Umbilical cord (tissue), 2 donors: ENCODE measurements around the gene KCNJ16. TPM values are rescaled to one million over a fixed set of nuclear protein-coding genes. Genes with fewer than 3 reads are reported as not detected.

ENCODE experiments used
- DNase-seq: peaks from one replicate; pipeline ENCODE4 v3.0.0-alpha.2; 2015; ENCODE audit warnings: low spot score
- total RNA-seq: library from RNA; depleted of rRNA; stranded (reverse); fragments of >200 nt; gene quantifications from one replicate; pipeline ENCODE4 v1.2.3, GENCODE V29; 2014; ENCODE audit warnings: low replicate concordance; ENCODE audit not compliant: insufficient read depth

The KCNJ16 gene
- total RNA-seq, 1 donor from 2014 or later = 10.1 TPM

DNA sequence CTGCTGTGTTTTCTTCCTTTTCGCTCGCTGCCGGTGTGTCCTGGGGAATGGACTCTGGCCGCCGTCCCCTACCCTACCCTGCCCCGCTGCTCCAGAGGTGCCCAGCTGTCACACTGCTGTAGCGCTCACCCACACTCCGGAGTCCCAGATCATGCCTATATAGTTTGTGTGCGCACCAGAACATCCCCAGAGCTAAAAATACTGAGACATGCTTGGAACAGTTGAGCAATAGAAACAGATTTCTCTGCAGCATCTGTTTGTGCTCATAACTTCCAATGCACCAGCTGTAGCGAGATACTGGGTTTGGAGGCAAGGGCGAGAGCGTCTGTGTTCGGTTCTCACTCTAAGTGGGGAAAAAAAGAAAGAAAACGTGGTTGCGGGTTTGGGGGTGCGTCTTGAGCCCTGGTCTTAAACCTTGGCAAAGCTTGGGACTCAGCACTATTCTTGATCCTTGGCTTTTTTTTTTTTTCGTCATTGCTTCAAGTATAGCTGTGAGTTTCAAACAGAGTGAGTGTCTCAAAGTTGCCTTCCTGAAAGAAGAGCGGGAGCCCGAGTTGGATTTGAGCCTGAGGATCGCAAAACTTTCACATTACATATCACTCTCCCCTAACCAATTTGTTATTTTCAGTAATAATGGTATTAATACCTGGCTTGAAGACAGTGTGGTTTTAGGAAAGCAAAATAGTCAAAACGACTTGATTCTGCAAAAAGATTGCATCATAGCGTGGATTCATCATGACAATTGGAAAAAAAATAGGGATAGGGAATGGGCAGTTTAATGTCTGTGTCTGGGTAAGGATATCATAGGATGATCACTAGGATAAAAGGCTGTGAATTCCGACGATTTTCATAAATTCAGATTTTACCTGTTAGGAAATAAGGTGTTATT is 94.9 kb downstream of the KCNJ16 start:
- DNase-seq = peak; percentile 87

GRCh38 chr17:70171159-70171558 is 96.1 kb downstream of the KCNJ16 start:
- no peak for DNase-seq

GRCh38 chr17:70172449-70172848 is 97.4 kb downstream of the KCNJ16 start:
- DNase-seq = no peak

GRCh38 chr17:70172923-70173322 is 97.9 kb downstream of the KCNJ16 start:
- no peak for DNase-seq

- DNase-seq = peak; percentile 24
Measured at GRCh38 chr17:70173681-70174080, 98.7 kb downstream of the KCNJ16 start.

GRCh38 chr17:70181376-70181775 is 106.4 kb downstream of the KCNJ16 start:
- DNase-seq = no peak

- no peak for DNase-seq
Measured at GRCh38 chr17:70181866-70182265, 106.8 kb downstream of the KCNJ16 start.

GRCh38 chr17:70183508-70183907 is 108.5 kb downstream of the KCNJ16 start:
- no peak for DNase-seq

DNA sequence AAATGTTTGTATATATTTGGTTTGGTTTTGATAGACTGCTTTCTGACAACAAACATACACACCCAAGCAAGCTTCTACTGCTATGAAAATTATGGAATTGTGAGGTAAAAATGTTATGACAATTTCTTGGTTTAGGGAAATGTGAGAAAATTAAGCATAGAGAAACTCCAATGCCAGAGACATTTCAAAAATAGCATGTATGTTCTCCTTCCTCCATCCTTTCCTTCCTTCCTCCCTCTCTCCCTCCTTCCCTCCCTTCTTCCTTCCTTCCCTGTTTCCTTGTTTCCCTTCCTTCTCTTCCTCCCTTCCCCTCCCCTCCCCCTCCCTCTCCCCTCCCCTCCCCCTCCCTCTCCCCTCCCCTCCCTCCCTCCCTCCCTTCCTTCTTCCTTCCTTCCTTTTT is 109.2 kb downstream of the KCNJ16 start:
- no peak for DNase-seq

DNA sequence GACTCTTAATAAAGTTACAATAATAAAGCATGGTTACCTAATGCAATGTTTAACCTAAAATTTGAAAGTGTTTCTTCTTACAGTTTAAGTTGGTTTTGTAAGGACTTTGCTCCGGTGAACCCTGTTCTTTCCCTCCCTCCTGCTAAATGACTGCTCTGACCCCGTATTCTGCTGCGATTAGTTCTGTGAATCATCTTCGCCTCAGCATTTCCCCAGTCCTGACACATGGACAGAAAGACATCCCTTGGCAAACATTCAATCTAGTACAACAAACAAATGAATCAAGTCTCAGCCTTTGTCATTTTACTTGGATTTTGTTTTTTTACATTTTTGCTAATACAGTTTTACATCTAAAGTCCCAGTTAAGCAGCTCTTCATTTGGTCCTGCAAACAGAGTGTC is 109.7 kb downstream of the KCNJ16 start:
- peak; percentile 28 for DNase-seq

Other genes with a start within 250 kb of the KCNJ16 start
- gene KCNJ2, start 94.3 kb downstream of the KCNJ16 start, total RNA-seq = 10.1 TPM